ENCODE data around the gene GDAP2.

- TF ChIP-seq PATZ1 (CRISPR knock-in tag; IDR thresholded peaks at IDR 0.05; ENCODE audit: borderline replicate concordance) (no peak), OSR1 (CRISPR knock-in tag; IDR thresholded peaks at IDR 0.05) (no peak), TCF4 (CRISPR knock-in tag; IDR thresholded peaks at IDR 0.05; ENCODE audit: borderline replicate concordance) (no peak), BACH2 (CRISPR knock-in tag; IDR thresholded peaks at IDR 0.05; ENCODE audit: borderline replicate concordance) (no peak), SNAI2 (CRISPR knock-in tag; IDR thresholded peaks at IDR 0.05) (no peak), ARNTL (CRISPR knock-in tag; IDR thresholded peaks at IDR 0.05; ENCODE audit: borderline replicate concordance, low read depth) (no peak), ISL1 (CRISPR knock-in tag; IDR thresholded peaks at IDR 0.05) (no peak), PPARA (CRISPR knock-in tag; IDR thresholded peaks at IDR 0.05; ENCODE audit: borderline replicate concordance) (no peak), ZFP3 (CRISPR knock-in tag; IDR thresholded peaks at IDR 0.05) (no peak)
These were observed 85.6 kb downstream of the GDAP2 start for GRCh38 chr1:117843791-117844190.

Data from SK-N-SH treated with all-trans-retinoic acid at 6 μM for 48 hours (cell line).